Fibroblast of skin of back (primary cell): ENCODE measurements around the gene VPS51.
A peak's percentile ranks its signal among the peaks of the same experiment; 100 is the strongest.

ENCODE experiments used
- DNase-seq: peaks from one replicate; pipeline ENCODE4 v3.0.0-alpha.2; 2013

Gene VPS51

DNA sequence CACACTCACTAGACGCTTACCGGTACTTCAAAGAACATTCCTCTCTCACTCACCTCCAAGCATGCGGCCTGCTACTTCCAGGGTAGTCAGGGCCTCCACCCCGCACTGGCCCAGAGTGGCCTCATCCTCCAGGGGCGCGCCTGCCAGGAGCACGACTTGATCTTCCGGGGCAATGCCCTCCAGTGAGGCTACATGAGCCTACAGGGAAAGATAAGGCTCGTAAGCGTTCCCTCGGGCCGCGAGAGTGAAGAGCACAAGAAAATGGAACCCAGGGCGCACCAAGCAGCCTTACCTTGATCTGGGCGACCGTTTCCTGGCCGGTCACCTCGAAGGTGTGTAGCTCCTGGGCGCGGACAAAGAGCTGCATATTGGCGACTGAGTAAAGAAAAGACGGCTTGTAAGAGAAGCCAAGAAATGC is 25.4 kb downstream of the VPS51 start:
- no peak for DNase-seq

DNA sequence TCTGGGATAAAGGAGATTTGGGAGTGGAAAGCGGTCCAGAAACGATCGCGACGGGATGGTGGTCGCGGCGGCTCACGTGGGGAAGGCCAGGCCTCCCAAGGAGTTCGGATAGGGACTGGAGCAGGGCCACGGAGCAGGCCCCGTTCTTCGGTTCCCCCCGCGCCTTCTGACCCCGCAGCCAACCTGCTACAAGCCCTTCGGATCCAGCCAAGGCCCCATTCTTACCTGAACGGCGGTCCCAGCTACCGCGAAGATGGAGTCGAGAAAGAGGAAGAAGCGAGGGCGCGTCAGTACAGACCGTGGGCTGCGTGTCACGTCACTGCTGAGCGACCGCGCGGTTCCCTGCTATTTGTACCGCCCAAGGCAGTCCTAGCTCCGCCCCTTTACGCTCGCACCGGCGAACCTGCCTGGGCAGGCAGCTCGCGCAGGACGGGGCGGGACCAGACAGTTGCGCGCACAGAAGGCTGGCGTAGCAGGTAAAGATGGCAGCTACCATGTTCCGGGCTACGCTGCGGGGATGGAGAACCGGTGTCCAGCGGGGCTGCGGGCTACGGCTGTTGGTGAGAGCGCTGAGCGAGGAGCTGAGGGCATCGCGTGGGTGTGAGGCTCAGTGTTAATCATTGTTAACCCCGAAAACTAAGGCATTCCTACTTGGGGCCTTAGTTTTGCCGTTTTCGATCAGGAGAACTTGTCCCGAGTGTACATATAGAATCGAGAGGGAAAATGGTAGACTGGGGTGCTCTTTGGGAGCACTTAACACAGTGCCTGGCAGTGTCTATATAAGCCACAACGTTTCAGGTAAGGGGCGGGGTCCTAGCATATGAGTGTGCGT is 26.1 kb downstream of the VPS51 start, which contains the start of the genes FAU and MRPL49:
Gene FAU (minus strand): TSS at position 270 of the 832 bp plus-strand sequence. CDS start 321 bp downstream, outside the sequence.
Gene MRPL49 (plus strand): TSS at position 457 of the 832 bp plus-strand sequence. CDS start 26 bp downstream, at position 483.
- peak; percentile 96 for DNase-seq

DNA sequence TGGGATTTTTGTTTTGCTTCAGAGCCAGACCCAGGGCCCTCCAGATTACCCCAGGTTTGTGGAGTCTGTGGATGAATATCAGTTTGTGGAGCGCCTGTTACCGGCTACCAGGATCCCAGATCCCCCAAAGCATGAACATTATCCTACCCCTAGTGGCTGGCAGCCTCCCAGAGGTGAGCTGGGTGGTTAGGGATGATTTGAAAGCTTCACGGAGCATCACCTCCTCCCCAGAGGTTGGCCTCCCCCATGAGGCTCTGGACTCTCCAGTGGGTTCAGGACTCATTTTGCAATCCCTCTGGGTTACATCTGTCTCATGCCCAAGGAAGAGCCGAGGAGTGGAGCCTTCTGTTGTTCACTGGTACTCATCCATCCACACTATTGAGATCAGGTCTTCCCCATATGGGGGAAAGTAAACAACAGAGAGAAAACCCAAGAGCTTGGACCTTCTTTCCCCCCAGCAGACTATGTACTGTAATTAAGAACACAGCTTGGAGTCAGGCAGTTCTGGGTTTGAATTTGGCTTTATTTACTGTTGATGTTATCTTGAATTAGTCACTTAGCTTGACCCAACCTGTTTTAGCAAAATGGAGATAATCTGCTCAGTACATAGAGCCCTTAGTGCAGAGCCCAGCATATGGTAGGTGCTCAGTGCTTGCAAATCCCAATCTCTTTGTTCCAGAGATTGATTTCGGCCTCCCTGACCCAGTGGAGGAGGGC is 28.6 kb downstream of the VPS51 start:
- no peak for DNase-seq

DNA sequence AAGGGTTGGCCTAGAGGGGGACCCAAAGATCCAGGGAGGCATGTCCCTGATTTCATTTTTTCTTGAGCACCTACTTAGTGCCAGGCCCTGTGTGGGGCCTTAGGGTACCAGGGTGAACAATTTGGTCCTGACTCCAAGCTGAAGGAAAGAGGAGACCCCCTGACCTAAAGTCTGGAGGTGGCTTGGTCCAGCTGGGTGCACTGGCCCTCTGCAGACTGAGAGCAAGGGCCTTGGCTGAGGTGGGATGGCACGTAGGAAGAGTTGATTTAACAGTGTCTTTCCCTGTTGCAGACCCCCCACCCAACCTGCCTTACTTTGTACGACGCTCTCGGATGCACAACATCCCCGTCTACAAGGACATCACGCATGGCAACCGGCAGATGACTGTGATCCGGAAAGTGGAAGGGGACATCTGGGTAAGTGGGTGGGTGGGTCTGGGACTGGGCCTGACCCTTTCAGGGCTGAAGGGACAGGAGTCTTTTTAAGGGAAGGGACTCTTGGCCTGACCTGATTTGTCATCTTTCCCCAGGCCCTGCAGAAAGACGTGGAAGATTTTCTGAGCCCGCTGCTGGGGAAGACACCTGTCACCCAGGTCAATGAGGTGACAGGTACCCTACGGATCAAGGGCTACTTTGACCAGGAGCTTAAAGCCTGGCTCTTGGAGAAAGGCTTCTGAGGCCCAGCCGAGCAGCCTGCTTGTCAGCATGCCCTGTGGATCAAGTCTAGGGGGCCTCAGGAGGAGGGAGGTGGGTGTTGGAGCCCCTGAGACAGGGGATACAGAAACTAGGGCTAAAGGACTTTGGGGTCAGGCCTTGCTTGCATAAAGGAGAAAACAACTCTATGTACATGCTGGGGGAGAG is 29.4 kb downstream of the VPS51 start:
- DNase-seq: no peak

DNA sequence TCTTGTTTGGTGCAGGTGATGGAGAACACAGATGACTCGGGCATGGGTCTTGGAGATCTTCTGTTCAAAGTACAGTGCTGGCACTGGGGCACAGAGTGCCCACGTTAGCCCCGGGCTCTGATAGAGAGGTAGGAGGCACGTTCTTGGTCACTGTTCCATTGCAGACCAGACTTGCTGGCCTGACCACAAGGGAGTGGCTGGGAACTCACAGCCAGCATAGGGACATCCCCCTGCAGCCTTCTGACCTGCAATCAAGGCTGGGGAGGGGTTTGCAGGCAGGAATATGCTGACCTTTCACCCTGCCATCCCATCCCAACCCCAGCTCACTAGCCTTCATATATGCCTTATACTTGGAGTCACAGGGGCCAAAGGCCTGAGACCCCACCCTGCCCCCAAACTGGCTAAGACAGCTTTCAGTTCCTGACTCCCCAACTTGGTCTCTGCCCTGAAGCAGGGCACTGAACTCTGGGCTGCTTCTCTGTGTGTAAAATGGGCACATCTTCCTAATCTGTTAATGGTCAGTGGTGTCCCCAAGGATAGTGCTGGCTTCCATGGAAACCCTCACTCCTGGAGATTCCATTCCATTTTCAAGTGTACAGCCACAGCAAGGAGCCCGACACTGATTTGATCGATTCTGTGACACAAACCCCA is 30.7 kb downstream of the VPS51 start:
- DNase-seq: no peak

DNA sequence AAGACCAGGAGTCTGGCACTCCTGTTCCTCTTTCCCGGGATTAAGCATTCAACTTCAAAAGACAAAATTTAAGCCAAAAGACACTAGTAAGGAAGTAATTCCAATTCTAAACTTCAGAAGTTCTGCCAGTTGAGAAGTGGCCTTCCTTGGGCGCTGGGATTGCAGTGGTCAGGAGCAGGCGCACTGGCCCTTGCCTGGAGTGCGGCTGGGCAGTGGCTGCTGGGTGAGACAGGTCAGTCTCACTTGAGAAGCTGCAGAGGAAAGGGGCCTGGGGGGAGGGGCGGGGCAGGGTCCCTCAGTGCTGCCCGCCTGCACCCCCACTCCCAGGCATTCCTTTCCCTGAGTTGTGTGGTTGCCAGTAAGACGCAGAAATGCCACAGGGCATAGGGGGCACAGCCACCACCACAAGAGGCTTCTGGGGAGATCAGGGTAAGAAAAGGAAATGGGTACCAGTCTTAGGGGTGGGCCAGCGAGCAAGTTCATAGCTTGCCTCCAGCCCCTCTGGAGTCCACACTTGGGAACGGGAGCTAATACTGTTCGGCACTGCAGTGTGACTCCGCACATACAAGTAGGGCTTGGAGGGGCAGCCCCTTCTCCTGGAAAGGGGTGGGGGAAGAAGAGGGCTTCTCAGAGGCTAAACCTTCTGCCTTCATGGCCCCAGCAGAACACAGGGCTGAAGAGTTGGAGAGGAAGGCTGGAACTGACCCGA is 31.6 kb downstream of the VPS51 start:
- no peak for DNase-seq

DNA sequence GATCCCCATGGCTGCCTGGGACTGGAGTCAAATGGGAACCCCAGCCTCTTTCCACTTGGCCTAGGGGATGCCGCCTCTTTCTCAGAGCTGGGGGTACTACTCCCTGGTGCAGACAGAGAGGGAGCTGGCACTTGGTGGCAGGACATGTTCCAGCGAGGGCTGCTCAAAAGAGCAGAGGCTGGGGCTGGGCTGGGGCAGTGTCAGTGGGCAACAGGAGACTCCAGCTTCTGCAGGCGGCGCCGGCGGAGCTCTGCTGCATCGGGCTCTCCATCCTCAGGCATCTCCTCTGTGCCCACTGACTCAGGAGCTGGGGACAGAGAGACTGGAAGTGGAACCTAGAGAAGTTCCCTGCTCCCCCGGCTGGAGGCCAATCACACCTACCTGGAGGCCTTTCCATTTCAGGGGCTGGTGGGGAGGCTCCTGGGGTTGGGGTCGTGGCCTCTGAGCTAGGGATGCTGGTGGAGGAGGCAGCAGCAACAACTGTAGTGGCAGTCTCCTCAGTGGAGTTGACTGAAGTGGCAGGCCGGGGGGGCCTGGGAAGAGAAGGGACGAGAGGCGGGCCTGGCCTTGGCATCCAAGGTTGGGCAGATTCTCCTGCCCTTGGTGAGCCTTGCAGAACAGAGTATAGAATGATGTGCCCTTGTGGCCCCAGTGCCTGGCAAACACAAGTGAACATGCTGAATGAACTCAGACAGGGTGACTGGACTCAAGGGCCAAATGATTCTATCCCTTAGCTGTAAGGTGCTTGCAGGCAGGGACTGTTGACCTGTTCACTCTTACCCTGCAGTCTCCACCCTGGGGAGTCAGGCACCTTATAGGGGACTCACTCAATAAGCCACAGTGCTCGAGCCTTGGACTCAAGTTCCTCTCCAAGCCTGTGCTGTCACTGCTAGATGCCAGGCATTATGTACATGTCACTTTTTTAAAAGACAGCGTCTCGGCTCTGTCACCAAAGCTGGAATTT is 32.5 kb downstream of the VPS51 start:
- no peak for DNase-seq

DNA sequence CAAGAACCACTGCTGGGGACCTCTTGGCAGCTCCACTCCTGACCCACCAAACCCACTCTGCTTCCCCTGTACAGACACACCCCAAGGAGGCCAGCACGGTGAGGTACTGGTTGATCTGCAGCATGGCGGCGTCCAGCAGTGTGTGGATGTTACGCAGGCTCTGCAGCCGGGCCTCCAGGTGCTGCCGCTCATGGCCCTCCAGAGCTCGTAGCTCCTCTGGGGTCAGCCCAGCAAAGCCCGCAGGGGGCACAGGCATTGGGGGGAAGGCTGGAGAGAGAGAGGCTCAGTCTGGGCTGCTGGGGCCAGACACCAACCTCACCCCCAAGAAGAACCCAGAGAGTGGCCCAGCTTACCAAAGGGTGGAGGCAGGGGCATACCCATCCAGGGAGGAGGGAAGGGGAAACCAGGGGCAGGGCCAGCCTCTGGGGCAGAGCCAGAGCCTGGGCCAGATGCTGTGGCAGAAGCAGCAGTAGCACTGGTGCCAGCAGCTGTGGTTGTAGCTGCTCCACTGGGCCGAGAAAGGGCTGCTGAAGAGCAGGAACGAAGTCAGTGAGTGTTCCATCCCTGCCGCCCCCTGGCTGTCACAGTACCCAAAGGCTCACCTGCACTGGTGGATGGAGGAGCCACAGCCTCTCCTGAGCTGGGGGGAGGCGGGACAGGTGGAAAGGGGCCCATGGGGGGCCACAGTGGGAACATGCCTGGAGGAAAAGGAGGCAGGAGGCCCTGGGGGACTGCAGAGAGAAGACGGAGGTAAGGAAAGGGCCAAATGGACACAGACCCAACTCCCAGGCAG is 33.8 kb downstream of the VPS51 start:
- DNase-seq: no peak

DNA sequence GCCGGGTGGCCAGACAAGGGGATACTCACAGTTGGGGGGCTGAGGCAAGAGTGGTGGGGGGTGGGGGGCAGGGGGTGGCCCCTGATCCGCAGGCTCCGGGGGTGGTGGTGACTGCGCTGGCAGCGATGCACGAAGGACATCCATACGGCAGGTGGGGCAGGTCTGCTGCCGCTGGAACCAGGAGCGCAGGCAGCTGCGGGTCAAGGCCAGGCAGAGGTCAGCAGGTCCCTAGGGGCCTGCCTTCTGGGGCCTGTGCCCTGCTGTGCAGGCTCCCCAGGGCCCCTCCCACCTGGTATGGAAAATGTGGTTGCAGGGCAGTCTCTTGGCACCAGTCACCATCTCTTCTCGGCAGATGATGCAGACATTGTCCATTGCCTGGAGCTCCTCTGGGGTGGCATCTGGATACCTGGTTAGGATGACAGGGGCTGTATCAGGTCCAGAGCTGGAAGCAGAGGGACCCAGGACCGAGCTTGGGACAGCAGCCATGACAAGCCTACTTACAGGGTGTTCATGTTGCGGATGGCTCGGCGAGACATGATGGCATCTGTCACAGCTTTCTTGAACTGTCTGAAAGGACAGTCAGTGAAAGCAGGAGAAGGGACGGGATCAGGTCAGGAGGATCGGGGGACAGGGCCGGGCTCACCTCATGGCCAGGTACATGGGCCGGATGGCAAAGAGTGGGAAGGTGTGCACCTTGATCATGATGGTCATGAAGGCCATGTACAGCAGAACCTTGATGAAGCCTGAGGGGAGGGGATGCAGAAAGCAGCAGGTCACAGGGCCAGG is 34.8 kb downstream of the VPS51 start:
- no peak for DNase-seq

DNA sequence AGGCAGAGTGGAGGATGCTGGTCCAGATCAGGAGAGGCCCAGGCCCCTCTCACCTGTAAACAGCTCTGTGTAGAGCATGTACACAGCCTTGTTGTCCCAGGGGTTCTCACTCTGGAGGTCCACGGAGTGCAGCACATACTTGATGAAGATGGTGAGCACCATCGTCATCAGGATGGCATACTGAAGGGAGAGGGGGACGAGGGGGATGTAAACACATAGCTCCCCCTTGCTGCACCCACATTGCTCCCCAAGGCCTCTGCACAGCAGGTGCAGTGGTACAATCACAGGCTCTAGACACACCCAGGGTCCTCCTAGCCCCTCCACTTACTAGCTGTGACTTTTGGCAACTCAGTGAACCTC is 35.4 kb downstream of the VPS51 start:
- DNase-seq: no peak

DNA sequence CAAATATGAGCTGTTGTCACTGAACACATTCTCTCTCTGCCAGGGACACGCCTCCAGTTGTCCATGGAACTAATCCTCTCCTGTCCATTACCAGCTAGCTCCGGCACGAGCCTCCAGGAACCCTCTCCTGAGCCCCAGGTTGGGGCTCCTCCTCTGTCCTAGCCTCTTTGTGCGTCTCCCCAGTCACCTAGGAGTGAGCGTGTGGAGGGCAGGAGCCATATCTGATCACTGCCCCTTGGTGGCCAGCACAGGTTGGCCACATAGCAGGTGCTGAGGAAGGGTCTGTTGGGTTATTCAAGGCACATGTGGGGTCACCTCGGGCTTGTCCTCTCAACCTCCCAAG is 35.9 kb downstream of the VPS51 start:
- DNase-seq: no peak

DNA sequence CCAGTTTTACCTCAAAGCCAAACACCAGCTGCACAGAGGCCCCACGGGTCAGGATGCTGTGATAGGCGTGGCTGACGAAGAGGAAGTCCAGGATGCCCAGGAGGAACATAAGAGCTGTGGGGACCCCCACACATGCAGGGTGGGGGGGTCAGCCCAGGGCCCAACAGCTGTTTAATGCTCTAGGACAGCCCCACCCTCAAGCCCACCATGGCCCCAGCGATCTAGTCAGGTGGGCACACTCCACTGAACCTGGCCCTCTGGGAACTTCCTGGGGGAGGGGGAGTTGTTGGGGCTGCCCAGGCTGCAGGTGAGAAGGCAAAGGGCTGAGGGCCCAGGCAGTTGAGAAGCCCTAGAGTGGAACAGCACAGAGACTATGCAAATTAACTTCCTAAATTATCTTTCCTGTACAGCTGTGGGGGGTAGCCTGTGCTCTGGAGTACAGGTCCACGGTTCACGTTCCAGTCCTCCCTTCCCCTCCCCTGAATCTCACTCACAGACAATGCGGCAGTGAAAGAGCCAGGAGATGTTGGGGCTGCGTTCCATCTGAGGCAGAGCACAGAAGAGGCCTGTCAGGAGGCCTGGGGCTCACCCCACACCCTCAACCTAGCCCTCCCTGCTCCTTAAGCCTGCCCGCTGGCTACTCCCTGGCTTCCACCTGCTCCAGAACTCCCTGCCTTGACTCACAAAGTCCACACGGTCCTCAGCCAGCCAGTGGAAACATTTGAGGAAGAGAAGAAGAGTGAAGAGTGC is 36.4 kb downstream of the VPS51 start:
- DNase-seq: no peak

DNA sequence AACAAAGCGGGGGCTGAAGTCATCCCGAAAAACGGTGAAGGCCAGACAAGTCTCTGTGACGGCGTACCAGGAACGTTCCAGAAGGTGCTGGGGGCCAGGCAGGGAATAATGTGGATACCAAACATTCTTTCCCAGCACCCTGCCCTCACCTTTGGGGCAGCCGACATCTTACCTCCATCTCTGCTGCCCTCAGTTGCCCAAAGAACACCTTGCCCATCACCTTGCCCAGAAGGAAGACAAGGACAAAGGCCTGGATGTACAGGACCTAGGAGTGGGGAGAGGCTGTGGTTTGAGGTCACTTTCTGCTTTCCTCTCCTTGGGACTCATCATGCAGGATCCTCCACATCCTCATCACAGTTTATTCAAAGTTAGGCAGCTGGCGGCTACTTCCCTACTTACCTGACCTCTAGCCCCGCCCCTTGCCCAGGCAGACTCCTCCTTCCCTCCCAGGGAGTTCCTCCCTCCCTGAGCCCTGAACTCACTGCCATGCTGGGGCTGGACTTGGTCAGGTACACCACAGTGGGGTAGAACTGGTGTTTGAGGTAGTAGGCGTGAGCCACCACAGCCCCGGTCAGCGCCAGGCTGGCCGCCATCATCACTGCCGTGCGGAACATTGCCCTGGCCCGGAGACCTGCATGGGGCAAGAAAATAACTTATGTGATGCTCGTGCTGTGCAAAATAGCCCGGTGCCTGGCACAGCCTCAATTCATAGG is 37.1 kb downstream of the VPS51 start:
- DNase-seq: no peak

DNA sequence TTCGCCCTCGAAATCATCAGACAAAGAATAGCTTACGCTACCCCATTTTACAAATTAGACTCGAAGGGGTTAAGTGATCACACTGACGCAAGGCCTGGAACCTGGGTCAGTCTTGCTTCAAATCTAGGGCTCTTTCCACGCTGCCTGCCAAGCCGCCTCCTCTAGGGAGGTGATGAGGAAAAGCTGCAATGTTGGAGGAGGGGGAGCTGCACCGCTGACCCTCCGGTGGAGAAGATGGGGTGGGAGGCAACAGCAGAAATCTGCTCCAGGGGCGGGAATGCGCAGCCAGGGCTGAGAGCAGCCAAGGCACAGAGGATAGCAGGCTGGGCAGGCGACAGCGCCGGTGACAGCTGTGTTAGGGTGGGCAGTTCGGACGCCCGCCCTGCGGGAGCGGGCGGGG is 37.7 kb downstream of the VPS51 start:
- DNase-seq: no peak

DNA sequence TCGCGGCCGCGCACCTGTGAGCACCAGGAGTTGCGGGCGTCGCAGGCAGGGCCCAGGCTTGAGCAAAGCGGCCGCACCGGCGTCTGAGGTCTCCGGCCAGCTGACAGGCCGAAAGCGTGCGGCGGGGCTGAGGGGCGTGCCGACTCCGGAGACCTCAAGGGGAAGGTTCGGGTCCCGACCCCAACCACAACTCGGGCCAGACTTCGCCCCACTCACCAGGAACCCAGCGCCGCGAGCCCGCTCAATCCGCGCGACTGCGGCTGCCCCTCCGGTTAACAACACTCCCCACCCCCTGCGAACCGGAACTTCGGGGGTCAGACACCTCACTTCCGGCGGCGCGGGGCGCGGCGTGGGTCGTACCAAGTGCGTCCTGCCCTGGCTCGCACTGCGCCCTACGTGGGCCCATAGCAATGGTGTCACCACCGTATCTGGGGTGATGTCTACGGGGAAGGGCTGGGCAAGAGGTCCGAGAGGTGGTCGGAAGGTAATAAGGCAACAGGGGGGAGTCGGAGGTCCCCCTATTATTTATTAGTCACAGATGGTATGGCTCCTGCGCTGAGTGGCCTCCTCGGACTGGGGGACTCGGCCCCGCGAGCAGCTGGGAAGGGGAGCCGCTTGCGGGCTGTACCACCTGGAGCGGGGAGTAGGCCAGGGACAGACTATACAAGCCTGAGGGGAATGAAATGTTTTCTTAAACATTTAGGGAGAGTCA is 38.4 kb downstream of the VPS51 start, which contains the start of gene SYVN1:
Gene SYVN1 (minus strand): TSS at position 280 of the 712 bp plus-strand sequence. CDS start 918 bp downstream, outside the sequence.
- DNase-seq: peak; percentile 91

DNA sequence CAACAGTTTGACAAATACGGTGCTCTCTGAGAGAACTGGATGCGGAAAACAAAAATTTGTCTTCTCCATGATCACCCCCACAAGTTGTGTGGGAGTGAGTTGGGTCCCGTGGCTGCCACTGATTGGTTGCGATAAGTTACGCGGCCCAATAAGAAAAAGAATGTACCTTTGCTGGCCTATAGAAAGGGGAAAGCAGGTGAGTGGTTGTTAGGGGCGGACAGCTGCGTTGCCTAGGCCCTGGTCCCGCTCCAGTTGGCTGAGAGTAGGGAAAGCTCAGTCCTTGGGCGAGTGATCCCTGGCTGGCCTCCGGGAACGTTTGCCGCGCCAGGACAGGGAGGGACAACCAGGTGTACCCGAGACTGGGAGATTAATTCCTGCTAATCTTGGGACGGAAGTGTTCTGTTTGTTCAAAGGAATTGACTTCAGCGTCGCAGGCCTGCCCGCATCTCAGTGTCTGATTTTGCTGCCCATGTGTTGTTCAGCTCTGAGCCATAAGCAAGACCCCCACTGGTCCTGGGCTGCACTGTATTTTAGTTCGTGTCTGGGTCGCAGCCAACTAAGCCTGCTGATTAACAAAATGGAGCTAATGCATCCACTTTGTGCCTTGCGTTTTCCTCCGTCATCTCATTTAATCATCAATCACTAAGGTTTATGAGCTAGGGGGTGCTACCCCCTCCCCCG is 39.1 kb downstream of the VPS51 start:
- DNase-seq: peak; percentile 97
